A549 (cell line): ENCODE measurements around the gene TOPBP1.

Experiments used
- CHD2 ChIP-seq: fragments of 150-350 bp; IDR thresholded peaks from 2 replicates; pipeline ENCODE4 v1.6.1; 2014; ENCODE audit warnings: low read length; ENCODE audit not compliant: partially characterized antibody
- CHD4 ChIP-seq: fragments of 200-600 bp; sonication (generic); IDR thresholded peaks from 2 replicates; pipeline ENCODE4 v1.6.1; 2016; ENCODE audit warnings: antibody characterized with exemption, mild to moderate bottlenecking, borderline replicate concordance
- MYC ChIP-seq: IDR thresholded peaks from 2 replicates; pipeline ENCODE4 v1.6.1; 2012; ENCODE audit warnings: mild to moderate bottlenecking, inconsistent platforms, low read length, improper control_type of control experiment, borderline replicate concordance
- NFE2L2 ChIP-seq: fragments of 150-350 bp; conservative IDR thresholded peaks from 2 replicates; pipeline ENCODE4 v1.6.1; 2014; ENCODE audit warnings: low read length
- RARB ChIP-seq: fragments of 250-450 bp; sonication (Bioruptor Pico); IDR thresholded peaks from 2 replicates; pipeline ENCODE4 v1.8.0; 2021; ENCODE audit warnings: mild to moderate bottlenecking, moderate library complexity
- TP53 ChIP-seq: fragments of 250-450 bp; sonication (Bioruptor Pico); IDR thresholded peaks from 2 replicates; pipeline ENCODE4 v1.5.0; 2021; ENCODE audit warnings: mild to moderate bottlenecking, moderate library complexity
- TF ChIP-seq, protein P1 (sequence below): fragments of >200 bp; sonication (Bioruptor Twin); formaldehyde crosslinking; IDR thresholded peaks from 3 replicates; pipeline ENCODE4 v1.5.1; 2016
- TF ChIP-seq, protein P2 (sequence below): IDR thresholded peaks from 2 replicates; pipeline ENCODE4 v1.6.1; 2012
- TF ChIP-seq, protein P3 (sequence below): fragments of >200 bp; sonication (Bioruptor Twin); formaldehyde crosslinking; IDR thresholded peaks from 3 replicates; pipeline ENCODE4 v1.6.1; 2016
- TF ChIP-seq, protein P4 (sequence below): fragments of 250-450 bp; sonication (Bioruptor Pico); IDR thresholded peaks from 2 replicates; pipeline ENCODE4 v1.5.0; 2021; ENCODE audit warnings: mild to moderate bottlenecking, moderate library complexity, borderline replicate concordance

DNA sequence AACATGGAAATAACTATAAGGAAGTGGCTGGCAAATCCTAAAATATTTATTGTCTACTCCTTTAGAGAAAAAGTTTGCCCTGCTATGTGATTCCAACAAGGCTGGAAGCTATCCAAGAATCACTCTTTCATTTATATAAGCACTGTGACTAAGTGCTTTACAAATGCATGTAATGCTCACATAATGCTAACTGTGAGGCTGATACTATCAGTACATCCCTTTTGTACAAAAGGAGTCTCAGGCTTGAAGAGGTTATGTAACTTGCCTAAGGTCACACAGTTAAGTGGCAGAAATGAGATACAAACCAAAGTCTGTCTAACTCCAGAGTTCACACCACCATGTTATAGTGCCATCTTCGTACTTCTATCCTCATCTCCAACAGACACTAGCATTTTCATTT is 17.0 kb downstream of the TOPBP1 start:
- TF ChIP-seq CHD2 = no peak
- no peak for TF ChIP-seq CHD4
- TF ChIP-seq, protein P1, sequence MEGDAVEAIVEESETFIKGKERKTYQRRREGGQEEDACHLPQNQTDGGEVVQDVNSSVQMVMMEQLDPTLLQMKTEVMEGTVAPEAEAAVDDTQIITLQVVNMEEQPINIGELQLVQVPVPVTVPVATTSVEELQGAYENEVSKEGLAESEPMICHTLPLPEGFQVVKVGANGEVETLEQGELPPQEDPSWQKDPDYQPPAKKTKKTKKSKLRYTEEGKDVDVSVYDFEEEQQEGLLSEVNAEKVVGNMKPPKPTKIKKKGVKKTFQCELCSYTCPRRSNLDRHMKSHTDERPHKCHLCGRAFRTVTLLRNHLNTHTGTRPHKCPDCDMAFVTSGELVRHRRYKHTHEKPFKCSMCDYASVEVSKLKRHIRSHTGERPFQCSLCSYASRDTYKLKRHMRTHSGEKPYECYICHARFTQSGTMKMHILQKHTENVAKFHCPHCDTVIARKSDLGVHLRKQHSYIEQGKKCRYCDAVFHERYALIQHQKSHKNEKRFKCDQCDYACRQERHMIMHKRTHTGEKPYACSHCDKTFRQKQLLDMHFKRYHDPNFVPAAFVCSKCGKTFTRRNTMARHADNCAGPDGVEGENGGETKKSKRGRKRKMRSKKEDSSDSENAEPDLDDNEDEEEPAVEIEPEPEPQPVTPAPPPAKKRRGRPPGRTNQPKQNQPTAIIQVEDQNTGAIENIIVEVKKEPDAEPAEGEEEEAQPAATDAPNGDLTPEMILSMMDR = no peak
- TF ChIP-seq, protein P2, sequence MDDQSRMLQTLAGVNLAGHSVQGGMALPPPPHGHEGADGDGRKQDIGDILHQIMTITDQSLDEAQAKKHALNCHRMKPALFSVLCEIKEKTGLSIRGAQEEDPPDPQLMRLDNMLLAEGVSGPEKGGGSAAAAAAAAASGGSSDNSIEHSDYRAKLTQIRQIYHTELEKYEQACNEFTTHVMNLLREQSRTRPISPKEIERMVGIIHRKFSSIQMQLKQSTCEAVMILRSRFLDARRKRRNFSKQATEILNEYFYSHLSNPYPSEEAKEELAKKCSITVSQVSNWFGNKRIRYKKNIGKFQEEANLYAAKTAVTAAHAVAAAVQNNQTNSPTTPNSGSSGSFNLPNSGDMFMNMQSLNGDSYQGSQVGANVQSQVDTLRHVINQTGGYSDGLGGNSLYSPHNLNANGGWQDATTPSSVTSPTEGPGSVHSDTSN = no peak
- TF ChIP-seq RARB = no peak
- no peak for TF ChIP-seq TP53 (CRISPR knock-in tag)
- TF ChIP-seq, protein P3, sequence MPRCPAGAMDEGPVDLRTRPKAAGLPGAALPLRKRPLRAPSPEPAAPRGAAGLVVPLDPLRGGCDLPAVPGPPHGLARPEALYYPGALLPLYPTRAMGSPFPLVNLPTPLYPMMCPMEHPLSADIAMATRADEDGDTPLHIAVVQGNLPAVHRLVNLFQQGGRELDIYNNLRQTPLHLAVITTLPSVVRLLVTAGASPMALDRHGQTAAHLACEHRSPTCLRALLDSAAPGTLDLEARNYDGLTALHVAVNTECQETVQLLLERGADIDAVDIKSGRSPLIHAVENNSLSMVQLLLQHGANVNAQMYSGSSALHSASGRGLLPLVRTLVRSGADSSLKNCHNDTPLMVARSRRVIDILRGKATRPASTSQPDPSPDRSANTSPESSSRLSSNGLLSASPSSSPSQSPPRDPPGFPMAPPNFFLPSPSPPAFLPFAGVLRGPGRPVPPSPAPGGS = no peak
- TF ChIP-seq MYC = no peak
- TF ChIP-seq, protein P4, sequence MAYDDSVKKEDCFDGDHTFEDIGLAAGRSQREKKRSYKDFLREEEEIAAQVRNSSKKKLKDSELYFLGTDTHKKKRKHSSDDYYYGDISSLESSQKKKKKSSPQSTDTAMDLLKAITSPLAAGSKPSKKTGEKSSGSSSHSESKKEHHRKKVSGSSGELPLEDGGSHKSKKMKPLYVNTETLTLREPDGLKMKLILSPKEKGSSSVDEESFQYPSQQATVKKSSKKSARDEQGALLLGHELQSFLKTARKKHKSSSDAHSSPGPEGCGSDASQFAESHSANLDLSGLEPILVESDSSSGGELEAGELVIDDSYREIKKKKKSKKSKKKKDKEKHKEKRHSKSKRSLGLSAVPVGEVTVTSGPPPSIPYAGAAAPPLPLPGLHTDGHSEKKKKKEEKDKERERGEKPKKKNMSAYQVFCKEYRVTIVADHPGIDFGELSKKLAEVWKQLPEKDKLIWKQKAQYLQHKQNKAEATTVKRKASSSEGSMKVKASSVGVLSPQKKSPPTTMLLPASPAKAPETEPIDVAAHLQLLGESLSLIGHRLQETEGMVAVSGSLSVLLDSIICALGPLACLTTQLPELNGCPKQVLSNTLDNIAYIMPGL = no peak
- no peak for TF ChIP-seq NFE2L2
